Measurements from ENCODE around the gene LRRC39. TPM values are rescaled to one million over a fixed set of nuclear protein-coding genes. Genes with fewer than 3 reads are reported as not detected.
"Not testable (repeated sequence)": the region's sequence is repeated elsewhere in the genome, so short reads cannot be mapped to it uniquely, and the experiment has no call there.

Gene LRRC39
- total RNA-seq: 155 TPM
- long read RNA-seq, transcript LRRC39-202 (10 exons, 1,396 nt): major isoform, 35 of 52 reads
- long read RNA-seq, partial matches to known transcripts: 1 of 52 reads
- long read RNA-seq, other reads (novel, unspliced or antisense): 16 of 52 reads

DNA sequence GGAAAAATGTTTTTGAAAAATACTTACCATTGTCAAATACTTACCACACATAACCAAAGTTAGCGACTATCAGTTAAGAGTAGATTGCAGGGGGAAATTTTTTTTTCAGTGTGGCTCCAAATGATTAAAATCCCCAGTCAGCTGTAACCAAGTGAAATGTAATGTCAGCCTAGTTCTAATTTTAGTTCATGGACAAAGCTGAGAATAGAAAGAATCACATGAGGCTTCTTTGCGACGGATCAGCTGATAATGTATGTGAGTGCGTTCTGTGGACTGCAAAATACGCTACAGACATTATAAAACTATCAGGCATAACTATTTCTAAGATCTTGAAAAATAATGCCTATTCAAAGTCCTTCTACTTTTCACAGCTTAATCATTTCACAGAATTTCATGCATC, at the start of gene LRRC39:
Gene LRRC39 (minus strand): TSS at position 166 of the 400 bp plus-strand sequence. CDS start 9,740 bp downstream, outside the sequence.
- ATAC-seq (peak; percentile 67), DNase-seq (ENCODE audit: missing footprints) (no peak)

DNA sequence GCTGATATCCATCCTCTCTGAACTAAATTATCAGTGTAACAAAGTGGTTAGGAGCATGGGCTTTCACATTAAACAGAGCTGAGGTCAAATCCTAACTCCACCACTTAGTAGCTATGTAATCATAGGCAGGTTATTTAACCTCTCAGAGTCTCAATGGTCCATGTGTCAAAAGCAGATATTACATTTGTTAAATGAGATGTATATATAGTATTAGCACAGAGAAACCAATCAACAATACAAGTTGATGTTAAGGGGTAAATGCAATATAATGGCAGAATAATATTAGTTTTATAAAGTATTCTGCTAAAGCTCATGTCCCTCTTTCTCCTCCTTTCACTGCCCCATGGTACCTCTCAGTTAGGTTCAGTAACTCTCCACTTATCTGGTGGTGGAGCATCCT, 44.4 kb upstream of the LRRC39 start:
- DNase-seq (ENCODE audit: missing footprints): no peak
- intact Hi-C loops (cut with DNase I): no loop called here
- no peak for ATAC-seq

More for the DNA sequence above, at the start of gene LRRC39:
- intact Hi-C loops (cut with DNase I): loop anchor here (5.0 kb wide), 2 partner anchors 39 to 89 kb away; partner anchors contain the start of gene RTCA

DNA sequence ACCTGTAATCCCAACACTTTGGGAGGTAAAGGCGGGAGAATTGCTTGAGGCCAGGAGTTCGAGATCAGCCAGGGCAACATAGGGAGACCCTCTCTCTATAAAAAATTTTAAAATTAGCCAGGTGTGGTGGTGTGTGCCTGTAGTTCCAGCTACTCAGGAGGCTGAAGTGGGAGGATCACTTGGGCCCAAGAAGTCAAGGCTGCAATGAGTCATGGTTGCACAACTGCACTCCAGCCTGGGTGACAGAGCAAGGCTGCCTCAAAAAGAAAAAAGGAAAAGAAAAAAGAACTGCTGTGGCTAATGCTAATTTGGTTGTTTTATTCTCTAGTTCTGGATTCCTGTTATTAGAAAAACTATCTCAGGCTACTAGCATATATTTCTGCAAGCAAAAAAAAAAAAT, 41.8 kb upstream of the LRRC39 start:
- ATAC-seq (no peak), DNase-seq (ENCODE audit: missing footprints) (no peak)
- intact Hi-C loops (cut with DNase I): loop anchor here (5.0 kb wide), 1 partner anchor 43 kb away; the partner anchor contains the start of gene LRRC39

- intact Hi-C loops (cut with DNase I): loop anchor here (5.0 kb wide), 1 partner anchor 42 kb away; the partner anchor contains the start of gene LRRC39
- DNase-seq (ENCODE audit: missing footprints): no peak
- ATAC-seq: no peak
Observed at GRCh38 chr1:100219457-100219856, 41.4 kb upstream of the LRRC39 start.

GRCh38 chr1:100217834-100218233, 39.8 kb upstream of the LRRC39 start:
- peak; percentile 89 for ATAC-seq
- intact Hi-C loops (cut with DNase I): loop anchor here (5.0 kb wide), 1 partner anchor 41 kb away; the partner anchor contains the start of gene LRRC39
- DNase-seq (ENCODE audit: missing footprints): no peak

DNA sequence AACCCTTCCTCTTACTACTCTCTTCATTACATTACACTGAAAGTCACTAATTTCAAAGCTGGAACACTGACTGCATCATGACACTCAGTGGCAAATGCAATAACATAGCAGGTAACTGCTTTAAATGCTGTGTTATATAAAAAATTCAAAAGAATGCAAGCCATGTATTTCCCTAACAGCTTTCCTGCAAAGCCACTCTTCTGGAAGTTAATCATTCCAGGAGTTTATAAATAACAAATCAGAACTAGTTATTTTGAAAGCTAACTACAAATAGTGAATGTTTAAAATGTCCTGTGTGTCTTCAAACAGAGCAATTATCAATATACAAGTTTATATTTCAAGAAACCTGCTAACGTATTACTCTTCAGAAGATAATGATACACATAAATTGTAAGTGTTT, 37.0 kb upstream of the LRRC39 start:
- intact Hi-C loops (cut with DNase I): loop anchor here (5.0 kb wide), 1 partner anchor 38 kb away; the partner anchor contains the start of gene LRRC39
- ATAC-seq: no peak

GRCh38 chr1:100213141-100213540, 35.1 kb upstream of the LRRC39 start:
- intact Hi-C loops (cut with DNase I): no loop called here
- DNase-seq (ENCODE audit: missing footprints) (no peak), ATAC-seq (no peak)

More for the DNA sequence above, 37.0 kb upstream of the LRRC39 start:
- DNase-seq (ENCODE audit: missing footprints): no peak

GRCh38 chr1:100206301-100206700, 28.2 kb upstream of the LRRC39 start:
- ATAC-seq (no peak), DNase-seq (ENCODE audit: missing footprints) (no peak)
- intact Hi-C loops (cut with DNase I): no loop called here

DNA sequence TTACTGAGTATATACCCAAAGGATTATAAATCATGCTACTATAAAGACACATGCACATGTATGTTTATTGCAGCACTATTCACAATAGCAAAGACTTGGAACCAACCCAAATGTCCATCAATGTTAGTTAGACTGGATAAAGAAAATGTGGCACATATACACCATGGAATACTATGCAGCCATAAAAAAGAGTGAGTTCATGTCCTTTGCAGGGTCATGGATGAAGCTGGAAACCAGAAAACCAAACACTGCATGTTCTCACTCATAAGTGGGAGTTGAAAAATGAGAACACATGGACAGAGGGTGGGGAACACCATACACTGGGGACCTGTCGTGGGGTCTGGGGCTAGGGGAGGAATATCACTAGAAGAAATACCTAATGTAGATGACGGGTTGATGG, 27.5 kb upstream of the LRRC39 start:
- ATAC-seq; intact Hi-C loops (cut with DNase I); DNase-seq (ENCODE audit: missing footprints): not testable (repeated sequence)

DNA sequence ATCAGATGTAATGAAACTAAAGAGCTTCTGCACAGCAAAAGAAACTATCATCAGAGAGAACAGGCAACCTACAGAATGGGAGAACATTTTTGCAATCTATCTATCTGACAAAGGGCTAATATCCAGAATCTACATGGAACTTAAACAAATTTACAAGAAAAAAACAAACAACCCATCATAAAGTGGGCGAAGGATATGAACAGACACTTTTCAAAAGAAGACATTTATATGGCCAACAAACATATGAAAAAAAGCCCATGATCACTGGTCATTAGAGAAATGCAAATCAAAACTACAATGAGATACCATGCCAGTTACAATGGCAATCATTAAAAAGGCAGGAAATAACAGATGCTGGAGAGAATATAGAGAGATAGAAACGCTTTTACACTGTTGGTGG, 27.0 kb upstream of the LRRC39 start:
- intact Hi-C loops (cut with DNase I); ATAC-seq: not testable (repeated sequence)

DNA sequence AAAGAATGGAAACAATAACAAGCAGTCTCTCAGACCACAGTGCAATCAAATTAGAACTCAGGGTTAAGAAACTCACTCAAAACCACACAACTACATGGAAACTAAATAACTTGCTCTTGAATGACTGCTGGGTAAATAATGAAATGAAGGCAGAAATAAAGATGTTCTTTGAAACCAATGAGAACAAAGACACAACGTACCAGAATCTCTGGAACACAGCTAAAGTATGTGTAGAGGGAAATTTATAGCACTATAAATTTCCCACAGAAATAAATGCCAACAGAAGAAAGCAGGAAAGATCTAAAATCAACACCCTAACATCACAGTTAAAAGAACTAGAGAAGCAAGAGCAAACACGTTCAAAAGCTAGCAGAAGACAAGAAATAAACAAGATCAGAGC, 24.6 kb upstream of the LRRC39 start:
- DNase-seq (ENCODE audit: missing footprints); intact Hi-C loops (cut with DNase I); ATAC-seq: not testable (repeated sequence)

More for the DNA sequence above, 27.0 kb upstream of the LRRC39 start:
- DNase-seq (ENCODE audit: missing footprints): not testable (repeated sequence)

DNA sequence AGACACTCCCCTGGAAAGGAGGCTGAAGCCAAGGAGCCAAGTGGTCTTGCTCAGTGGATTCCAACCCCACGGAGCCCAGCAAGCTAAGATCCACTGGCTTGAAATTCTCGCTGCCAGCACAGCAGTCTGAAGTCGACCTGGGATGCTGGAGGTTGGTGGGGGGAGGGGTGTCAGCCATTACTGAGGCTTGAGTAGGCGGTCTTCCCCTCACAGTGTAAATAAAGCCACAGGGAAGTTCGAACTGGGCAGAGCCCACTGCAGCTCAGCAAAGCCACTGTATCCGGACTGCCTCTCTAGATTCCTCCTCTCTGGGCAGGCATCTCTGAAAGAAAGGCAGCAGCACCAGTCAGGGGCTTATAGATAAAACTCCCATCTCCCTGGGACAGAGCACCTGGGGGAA, 22.0 kb upstream of the LRRC39 start:
- intact Hi-C loops (cut with DNase I); ATAC-seq: not testable (repeated sequence)

DNA sequence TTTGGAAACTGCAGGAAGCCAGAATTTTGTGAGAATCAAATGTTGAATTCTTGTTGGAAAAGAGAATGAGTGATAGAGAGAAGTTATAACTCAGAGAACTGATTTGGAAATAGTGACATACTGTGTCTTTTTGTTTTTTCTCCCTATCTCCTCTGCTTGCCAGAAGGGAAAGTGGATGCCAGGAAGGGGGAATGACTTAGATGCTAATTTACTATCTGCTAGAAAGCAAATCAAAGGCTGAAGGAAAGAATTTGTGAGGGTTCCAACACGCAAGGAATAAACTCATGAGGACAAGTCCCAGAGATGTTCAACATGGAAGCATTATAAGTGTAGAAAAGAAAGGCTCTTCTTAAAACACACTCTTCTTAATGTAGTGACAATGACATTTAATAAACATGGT, 20.5 kb upstream of the LRRC39 start:
- no peak for DNase-seq (ENCODE audit: missing footprints)
- intact Hi-C loops (cut with DNase I): no loop called here
- ATAC-seq: no peak

More for the DNA sequence above, 22.0 kb upstream of the LRRC39 start:
- DNase-seq (ENCODE audit: missing footprints): not testable (repeated sequence)

DNA sequence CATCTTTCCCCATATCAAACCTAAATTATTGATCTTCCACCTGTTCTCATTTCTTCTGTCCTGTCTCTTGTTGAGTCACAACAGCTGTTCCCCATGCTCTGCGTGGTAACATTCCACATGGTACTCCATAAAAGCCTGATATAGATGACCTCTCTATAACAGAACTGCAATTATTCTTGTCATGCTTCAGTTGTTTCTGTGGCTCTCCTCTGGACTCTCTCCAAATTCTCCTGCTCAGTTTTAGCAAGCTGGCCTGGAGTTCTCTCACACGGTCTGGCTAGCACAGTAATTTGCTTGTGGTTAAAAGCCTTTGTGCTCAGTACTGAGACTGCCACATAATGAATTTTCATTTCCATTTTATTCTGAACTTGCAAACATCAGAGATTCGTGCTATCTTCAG, 10.6 kb upstream of the LRRC39 start:
- intact Hi-C loops (cut with DNase I): no loop called here
- DNase-seq (ENCODE audit: missing footprints) (no peak), ATAC-seq (peak; percentile 84)

- no peak for DNase-seq (ENCODE audit: missing footprints)
- ATAC-seq: peak; percentile 85
- intact Hi-C loops (cut with DNase I): no loop called here
Observed at GRCh38 chr1:100187912-100188311, 9.9 kb upstream of the LRRC39 start.

GRCh38 chr1:100184536-100184935, 6.5 kb upstream of the LRRC39 start:
- ATAC-seq: no peak
- no peak for DNase-seq (ENCODE audit: missing footprints)
- intact Hi-C loops (cut with DNase I): no loop called here

- DNase-seq (ENCODE audit: missing footprints) (no peak), ATAC-seq (no peak)
- intact Hi-C loops (cut with DNase I): no loop called here
Observed at GRCh38 chr1:100183370-100183769, 5.3 kb upstream of the LRRC39 start.

DNA sequence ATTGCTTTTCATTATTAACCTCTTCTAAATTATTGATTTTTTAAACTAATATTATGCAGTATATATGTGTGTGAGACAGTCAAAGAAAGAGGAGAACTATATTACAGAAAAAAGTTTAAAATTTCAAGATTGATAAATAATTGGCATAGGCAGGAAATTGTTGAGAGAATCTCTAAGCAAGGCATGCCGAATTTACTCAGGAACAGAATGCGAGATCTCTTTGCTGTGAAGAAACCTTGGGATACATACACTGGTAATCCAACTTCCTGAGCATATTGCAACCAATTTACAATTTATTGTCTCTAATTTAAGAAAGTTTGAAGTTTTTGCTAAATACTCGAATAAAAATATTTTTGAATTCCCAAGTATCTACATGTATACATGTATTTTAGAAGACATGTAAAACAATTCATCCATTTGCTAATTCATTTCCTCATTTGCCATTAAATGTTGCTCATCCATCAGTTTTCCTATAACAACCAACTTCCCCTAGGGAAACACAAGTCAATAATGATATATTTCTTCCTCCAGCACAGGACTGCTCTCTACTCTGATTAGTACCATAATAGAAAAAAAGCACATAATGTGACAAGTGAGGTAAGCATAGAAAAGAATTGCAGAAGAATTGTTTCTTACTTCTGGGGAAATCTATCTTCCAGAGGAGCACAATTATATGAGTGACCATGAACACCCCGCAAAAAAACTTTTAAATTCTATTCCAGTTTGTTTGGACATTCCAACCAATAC, 588 bp downstream of the LRRC39 start:
- DNase-seq (ENCODE audit: missing footprints) (no peak), ATAC-seq (no peak)
- intact Hi-C loops (cut with DNase I): loop anchor here (5.0 kb wide), 2 partner anchors 40 to 90 kb away; partner anchors contain the start of gene RTCA

DNA sequence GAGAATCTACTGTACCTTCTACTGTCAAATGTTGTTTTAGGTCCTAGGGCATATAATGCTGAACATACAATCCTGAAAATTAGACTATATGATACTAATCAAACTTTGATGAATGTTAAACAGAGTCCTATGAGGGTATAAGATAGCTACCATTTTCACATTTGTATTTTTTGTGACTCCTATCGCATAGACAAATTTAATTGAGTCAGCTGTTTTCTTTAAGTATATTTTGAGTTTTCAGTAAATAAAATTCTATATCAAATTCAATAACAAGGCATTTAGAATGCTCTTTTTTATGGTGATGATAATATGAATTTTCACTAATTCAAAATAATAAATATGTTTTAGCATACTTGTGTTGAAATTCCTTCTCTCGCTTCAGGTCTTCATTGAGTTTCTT, 10.0 kb downstream of the LRRC39 start:
- ATAC-seq (no peak), DNase-seq (ENCODE audit: missing footprints) (no peak)
- intact Hi-C loops (cut with DNase I): no loop called here

- ATAC-seq: no peak
Observed at GRCh38 chr1:100164702-100165101, 13.4 kb downstream of the LRRC39 start.

More at GRCh38 chr1:100164702-100165101, 13.4 kb downstream of the LRRC39 start:
- DNase-seq (ENCODE audit: missing footprints): no peak
- intact Hi-C loops (cut with DNase I): no loop called here
